HG02973 (cell line): Measurements from ENCODE around the gene PRTFDC1.

Experiments
- ATAC-seq: cut with Tn5 transposase; IDR thresholded peaks from one replicate; pipeline ENCODE4 v1.9.1; 2021; ENCODE audit warnings: moderate library complexity; ENCODE audit not compliant: unreplicated experiment

PRTFDC1 gene

DNA sequence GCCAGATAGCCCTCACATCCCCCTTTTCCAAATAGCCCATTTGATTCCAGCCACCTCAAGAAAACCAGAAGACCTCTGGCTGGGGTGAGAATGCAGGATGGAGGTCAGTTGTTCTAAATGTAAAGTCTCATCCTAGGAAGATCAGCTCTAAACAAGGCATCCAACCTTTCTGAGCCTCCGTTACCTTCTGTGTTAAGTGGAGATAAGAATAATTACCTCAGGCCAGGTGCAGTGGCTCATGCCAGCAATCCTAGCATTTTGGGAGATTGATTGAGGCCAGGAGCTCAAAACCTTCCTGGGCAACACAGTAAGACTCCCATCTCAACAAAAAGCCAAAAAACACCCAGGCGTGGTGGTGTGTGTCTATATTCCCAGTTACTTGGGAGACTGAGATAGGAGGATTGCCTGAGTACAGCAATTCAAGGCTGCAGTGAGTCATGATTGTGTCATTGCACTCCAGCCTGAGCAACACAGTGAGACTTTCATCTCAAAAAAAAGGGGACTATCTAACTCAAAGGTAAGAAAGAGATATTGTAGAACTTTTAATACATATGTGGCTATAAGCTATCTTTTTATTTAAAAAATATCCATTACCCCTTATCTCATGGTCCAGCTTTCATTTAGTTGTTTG is 43.5 kb downstream of the PRTFDC1 start:
- no peak for ATAC-seq

DNA sequence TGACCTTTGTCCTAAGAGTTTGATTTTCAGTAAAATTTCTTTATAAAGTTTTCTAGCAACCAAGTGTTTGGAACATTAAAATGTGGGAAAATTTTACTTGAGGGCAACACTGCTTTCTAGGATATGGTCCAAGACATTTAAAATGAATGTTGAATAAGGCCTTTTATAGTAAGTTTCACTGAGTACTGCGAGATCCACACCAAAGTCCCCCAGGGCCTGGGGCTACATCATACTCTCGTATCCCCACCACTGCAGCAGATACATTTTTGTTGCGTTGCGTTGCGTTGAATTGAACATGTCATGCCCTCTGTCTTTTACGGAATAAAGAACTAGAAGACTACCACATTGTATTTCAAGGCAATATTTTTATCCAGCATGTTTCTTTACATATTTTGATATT is 44.5 kb downstream of the PRTFDC1 start:
- ATAC-seq, result no peak

DNA sequence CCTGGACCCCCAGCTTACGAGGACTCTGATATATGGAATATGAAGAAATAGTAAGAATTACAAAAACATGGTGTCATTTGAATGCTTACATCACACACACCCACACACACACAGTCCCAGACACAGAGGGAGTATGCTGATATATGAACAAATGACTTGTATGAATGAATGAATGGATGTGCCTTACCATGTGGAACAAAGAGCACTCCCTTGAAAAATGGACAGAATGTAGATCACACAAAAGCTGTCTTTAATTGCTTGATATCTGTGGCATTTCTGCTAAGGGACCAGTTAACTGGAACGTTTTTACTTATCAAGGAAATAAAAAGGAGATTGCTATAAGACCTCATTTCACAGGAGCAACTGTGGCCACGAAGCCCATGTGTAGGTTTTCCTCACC is 46.0 kb downstream of the PRTFDC1 start:
- no peak for ATAC-seq

DNA sequence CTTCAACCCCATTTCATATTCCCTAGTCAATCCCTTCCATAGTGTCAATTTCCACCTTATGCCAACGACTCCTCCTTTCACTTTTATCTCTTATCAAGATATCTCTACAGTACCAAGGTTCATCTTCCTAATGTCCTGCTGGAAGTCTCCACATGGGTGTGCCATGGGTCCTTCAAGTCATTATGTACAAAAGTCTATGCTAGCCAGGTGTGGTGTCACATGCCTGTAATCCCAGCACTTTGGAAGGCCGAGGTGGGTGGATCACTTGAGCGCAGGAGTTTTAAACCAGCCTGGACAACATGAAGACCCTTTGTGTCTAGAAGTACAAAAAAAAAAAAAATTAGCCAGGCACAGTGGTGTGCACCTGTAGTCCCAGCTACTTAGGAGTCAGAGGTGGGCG is 47.6 kb downstream of the PRTFDC1 start:
- no peak for ATAC-seq

DNA sequence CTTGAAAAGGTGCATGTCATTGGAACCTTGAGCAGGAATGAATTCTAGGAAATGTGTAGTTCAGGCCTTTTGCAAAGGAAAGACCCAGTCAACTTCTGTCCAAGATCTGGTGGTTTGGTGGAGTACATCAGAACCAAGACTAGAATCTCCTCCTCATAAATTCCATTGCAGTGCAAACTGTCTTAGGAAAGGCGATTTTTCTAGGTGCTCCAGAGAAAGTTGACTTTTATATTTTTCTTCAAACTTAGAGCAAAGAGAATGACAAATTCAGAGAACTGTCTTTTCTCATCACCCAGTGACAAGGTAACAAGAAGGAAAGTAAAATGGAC is 50.0 kb downstream of the PRTFDC1 start:
- ATAC-seq, result no peak

DNA sequence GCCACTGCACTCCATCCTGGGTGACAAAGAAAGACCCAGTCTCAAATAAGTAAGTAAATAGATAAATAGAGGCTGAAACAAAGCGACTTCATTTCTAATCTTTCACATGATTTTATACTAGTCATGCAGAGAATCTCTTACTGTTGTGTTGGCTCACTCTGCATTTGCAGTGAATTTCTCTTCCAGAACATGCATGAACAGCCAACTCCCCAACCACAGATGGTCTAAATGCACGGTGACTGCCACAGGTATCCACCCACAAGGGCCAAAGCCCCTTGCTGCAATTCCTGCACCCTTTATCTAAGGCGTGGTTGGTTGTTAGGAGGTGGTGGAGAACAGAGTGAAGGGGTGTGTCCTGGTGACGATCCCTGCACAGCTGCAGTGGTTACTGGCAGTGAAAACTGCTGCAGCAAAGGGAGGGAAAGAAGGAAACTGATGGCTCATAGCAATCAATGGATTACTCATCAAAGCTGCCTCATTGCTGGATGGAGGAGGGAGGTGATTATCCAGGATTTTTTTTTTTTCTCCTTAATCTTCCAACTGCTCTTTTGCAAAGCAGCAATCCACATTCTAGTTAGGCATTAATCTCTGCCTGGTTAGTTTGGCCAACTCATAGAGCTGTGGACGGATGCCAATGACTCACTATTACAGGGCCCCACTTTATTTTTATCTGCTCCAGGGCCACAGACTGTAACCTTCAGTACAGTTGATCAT is 50.6 kb downstream of the PRTFDC1 start:
- ATAC-seq, result no peak

DNA sequence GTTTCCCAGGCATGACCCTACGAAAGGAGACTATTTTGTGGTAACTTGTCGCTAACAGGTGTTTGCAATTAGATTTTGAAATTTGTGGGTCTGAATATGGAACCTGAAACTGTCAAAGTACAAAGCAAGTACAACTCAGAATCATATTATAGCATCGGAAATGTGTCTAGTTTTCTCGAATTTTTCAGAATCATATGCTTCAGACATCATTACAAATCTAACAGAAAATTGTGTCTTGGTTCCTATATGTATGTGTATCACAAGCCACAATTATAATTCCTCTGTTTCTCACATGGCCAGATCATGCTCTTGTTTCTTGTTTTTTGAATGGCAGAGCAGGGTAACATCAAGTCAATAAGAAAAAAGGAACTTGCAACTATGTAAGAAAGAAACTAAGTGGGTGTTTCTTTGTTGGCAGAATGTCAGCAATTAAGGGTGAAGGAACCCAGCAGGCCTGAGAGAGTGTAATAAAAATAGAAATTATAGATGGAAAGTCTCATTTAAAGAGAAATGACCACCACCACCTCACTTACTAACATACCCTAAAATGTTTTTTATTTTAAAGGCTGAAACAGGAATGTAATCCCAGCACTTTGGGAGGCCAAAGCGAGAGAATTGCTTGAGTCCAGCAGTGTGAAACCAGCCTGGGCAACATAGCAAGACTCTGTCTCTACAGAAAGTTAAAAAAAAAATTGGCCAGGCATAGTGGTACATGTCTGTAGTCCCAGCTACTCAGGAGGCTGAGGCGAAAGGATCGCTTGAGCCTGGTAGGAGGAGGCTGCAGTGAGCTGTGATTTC is 51.3 kb downstream of the PRTFDC1 start:
- ATAC-seq, result peak; percentile 79

DNA sequence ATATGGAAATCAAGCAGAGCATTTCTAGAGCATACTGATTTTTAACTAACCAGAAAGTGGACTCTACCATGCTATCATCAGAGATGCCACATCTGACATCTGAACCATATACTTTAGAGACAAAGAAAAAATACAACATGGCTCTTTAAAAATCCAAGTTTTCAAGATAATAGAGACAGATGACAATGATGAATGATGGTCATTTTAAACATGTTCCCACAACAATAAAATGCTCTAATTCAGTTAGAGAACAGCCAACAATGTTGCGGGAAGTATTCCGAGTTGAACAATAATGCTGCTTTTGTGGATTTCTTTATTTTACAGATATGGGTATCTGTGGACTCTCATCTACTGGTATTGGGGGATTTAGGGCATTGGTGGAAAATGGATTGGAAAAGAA is 52.8 kb downstream of the PRTFDC1 start:
- no peak for ATAC-seq

DNA sequence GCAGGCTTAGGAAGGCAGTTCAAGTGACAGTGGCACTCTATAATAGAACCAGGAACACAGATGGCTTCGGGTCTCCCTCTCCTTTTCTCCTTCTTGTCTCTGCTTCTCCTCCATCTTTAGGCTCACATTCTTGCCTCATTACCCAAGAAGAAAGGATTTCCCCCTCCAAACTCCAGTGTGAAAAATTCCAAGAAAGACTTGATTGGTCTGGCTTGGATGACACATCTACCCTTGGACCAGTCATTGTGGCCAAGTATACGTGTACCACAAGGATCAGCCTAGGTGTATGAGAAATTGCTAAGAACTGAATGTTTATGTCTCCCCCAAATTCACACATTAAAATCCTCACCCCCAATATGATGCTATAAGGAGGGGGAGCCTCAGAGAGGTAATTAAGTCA is 53.9 kb downstream of the PRTFDC1 start:
- ATAC-seq, result no peak

DNA sequence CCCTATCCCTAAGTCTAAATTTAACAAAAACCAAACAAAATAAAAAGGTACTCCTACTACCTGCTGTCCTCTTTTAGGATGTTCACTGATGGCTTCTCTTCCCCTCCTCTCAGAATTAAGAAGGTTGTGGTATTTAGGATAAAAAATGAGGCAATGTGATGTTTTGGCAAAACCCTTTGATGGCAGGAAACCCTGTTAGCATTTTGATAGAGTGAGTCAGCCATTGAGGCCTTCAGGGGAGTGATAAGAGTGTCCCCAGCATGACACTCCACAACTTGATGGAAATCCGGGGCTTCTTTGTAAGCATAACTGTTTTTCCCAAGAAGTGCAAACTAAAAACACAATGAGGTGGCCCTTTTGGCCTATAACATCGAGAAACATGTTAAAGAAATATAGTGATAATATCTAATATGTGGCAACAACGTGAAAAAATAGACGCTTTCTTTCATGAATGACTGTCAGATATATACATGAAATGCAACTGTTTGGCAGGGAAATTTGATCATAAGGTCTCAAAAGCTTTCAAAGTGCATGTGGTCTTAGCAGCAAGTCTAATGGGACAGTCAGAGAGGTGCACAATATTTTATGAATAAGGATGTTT is 55.0 kb downstream of the PRTFDC1 start:
- no peak for ATAC-seq

DNA sequence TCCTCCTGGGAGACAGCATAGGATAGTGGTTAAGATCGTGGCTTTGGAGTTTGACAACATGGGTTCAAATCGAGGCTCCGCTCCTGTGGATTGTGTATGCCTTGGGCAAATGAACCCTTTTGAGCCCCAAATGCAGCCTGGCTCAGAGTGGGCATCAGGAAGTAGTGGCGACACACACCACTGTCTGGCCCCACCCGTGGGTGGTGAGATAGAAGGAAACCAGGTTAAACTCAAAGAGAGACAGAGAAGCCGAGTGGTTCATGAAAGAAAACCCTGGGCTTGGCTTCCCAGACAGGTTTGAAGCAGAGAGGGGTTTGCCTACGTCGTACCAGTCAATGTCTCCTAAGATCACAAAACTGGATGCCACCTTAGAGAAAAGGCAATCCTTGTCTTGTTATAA is 57.7 kb downstream of the PRTFDC1 start:
- ATAC-seq, result no peak

DNA sequence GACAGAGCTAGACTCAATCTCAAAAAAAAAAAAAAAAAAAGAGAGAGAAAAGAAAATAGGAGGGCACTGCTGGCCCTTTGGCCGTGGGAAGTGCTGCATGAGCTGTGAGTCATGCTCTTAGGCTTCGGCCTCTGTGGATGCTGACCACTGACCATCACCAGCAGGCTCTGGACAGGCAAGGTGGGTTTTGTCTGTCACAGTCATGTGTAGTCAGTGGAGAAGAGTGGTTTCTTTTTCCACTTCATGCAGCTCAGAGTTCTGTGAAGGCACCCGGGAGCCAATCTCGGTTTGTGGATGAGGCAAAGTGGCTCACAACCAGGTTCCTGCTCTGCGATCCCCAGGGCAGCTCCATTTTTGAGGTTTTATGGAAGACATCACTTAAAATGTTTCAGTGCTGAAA is 58.1 kb downstream of the PRTFDC1 start:
- ATAC-seq, result no peak

DNA sequence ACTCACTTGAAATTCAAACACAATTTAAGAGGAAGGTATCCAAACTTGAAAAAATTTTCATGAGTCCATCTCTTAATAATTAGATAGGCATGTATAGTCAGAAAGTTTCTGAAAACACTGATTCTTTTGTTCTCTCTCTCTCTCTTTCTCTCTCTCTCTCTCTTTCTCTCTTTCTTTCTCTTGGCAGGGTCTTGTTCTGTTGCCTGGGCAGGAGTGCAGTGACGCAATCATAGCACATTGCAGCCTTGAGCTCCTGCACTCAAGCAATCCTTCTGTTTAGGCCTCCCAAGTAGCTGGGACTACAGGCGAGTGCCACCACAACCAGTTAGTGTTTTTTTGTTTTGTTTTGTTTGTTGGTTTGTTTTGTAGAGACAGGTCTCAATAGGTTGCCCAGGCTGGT is 59.3 kb downstream of the PRTFDC1 start:
- ATAC-seq, result no peak

DNA sequence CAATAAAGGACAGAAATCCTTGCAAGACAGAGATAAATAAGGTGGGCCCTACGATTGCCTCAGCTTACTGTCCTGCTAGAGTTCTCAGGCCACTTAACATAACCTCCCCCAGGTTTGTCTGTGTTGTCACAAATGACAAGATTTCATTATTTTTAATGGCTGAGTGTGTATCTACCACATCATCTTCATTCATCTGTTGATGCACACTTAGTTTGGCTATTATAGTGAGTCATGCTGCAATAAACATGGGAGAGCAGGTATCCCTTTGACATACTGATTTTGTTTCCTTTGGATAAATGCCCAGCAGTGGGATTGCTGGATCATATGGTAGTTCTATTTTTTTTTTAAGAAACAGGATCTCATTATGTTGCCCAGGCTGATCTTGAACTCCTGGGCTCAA is 60.6 kb downstream of the PRTFDC1 start:
- no peak for ATAC-seq

DNA sequence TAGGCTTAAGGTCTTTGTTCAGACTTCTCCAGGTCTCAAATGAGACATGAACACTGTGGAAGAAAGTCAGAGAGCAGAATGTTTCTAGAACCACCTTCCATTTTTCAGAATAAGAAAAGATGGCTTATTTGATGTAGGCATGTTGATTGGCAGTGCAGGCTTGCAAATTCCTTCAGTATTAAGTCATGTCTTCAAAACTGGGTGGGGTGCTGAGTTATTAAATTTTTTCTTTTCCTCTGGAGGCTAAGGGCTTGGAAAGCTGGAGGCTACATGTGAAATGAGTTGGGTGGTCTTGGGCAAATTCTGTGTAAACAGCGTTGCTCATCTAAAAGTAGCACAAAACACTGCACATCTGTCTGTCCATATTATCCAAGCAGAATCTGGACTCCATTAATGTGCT is 62.8 kb downstream of the PRTFDC1 start:
- no peak for ATAC-seq

DNA sequence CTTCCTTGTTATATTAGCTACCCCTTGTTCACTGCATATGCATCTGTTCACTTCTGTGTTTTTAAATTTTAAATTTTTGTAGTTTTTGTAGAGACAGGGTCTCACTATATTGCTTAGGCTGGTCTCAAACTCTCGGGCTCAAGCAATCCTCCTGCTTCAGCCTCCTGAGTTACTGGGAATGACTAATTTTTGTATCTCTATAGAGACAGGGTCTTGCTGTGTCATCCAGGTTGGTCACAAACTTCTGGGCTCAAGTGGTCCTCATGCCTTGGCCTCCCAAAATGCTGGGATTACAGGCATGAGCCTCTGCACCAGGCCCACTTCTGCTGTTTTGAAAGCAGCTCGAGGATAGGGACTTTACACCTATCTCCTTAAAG is 64.6 kb downstream of the PRTFDC1 start:
- no peak for ATAC-seq

DNA sequence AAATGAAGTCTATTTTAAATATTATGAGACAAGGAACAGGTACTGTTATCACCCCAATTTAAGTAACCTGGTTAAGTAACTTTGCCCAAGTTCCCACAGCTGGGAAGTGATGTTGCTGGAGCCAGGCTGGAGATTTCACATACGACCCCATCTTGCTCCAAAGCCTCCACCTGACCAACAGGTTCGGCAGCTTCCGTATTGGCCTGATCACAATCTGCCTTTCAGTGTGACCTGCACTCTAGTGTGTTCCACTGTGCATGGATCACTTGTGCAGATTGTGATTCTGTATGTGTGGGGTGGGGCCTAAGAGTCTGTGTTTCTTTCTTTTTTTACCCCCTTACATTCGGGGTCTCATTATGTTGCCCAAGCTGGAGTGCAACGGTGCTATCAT is 66.1 kb downstream of the PRTFDC1 start:
- no peak for ATAC-seq

DNA sequence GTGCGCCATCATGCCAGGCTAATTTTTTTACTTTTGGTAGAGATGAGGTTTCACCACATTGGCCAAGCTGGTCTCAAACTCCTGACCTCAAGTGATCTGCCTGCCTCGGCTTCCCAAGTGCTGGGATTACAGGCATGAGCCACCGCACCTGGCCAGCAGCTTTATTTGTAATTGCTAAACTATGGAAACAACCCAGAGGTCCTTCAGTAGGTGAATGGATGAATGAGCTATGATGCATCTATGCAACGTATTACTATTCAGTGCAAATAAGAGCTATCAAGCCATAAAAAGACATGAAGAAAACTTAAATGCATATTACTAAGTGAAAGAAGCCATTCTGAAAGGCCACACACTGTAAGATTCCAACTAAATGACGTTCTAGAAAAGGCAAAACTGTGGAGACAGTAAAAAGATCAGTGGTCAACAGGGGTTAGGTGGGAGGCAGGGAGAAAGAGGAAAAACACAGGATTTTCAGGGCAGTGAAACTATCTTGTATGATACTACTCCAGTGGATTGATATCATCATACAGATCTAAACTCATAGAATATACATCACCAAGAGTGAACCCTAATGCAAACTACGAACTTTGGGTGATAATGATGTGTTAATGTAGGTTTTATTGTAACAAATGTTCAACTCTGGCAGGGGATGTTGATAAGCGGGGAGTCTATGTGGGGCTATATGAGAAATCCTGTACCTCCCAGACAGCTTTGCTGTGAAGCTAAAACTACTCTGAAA is 66.7 kb downstream of the PRTFDC1 start:
- ATAC-seq, result no peak

DNA sequence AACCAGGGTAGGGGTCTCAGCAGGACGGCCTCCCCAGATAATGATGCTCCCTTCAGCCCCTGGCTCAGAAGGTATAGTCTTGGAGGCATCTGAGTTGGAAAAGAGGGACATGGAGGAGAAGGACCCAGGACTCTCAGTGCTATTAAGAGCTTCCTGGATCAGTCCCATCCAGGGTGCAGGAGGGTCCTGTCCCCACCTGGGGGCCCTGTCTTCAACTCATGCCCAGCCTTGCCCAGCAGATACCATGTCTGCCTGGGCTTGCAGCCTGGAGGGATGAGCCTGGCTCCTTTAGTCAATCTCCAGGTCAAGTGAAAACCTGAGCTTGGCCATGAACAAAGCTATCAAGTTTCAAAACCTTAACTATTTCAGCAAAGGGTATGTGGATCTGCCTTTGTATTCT is 67.6 kb downstream of the PRTFDC1 start:
- no peak for ATAC-seq

DNA sequence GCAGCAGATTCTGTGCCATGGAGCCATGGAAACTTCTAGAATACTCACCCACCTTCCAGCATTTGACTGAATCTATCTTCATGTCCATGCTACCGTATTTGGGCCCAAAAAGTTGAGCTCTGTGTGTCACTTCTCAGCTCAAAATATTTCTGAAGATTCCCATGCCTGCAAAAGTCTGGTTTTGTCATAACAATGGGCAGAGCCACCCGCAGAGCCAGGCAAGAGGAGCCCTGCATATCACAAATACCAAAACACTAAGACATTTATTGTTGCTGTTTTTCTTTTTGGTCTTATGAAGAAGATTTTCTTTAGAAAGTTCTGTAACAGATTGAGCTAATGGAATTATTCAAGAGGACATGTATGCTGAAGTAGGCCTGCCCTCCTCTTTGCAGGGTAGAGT is 68.1 kb downstream of the PRTFDC1 start:
- ATAC-seq, result no peak

DNA sequence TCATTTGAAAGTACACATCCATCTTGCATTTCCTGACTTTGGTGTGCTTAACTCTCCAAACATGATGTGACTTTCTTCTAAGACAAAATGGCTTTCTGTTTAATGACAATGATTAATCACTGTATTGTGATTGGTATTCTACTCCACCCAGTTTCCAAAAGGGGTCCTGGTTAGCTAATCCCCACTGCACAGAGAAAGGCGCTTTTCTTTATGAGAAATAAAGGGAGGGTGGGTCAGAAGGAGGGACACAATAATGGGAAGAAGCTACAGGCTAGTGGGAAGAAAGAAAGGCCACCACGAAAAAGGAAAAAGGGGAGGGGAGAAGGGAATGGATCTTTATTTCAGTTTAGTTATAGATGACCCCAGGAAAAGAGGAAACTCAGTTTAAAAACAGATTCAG is 69.2 kb downstream of the PRTFDC1 start:
- ATAC-seq, result no peak
